HuH-7 (cell line): ENCODE data around the gene OR2F1.

Experiments used
- DNase-seq: peaks from one replicate; pipeline ENCODE4 v3.0.0; 2011; ENCODE audit warnings: low spot score

Gene OR2F1, protein sequence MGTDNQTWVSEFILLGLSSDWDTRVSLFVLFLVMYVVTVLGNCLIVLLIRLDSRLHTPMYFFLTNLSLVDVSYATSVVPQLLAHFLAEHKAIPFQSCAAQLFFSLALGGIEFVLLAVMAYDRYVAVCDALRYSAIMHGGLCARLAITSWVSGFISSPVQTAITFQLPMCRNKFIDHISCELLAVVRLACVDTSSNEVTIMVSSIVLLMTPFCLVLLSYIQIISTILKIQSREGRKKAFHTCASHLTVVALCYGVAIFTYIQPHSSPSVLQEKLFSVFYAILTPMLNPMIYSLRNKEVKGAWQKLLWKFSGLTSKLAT

DNA sequence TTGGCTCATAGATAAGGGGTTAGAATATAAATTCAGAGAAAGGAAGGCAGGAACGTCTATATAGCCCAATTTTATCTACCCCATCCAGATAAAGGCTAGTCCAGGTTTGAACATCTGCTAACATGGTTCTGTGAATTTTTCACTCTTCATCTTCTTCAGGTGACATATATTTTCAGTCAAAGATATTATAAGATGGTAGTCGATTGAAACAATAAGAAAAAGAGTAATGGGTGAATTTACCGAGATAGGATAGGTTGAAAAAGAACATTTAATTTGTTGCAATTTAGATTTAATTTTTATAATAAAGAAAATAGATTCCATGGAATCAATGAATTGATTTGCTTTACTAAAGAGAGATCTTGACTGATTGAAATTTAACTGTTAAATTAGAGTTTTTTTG is at the start of gene OR2F1:
OR2F1 (plus strand) TSS at position 301 of the 400 bp plus-strand sequence. CDS start 5,127 bp downstream, outside the sequence.
- no peak for DNase-seq

DNA sequence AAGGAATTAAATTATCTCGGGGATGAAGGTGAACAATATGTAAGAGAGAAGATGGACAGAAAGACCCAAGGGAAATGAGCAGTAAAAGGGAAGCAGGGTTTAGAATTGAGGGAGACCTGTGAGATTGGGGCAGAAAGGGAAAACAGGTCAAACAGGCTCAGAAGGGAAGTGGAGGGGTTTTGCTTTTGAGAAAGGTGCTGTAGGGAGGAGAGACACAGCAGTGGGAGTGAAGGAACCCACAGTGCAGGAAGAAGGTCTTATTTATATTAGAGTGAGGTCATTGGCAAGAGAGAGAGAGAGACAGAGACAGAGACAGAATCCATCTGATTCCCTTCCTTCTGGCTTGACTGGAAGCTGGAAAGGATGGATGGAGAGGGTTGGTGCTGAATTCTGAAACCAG is 49.1 kb upstream of the OR2F1 start:
- DNase-seq: no peak

DNA sequence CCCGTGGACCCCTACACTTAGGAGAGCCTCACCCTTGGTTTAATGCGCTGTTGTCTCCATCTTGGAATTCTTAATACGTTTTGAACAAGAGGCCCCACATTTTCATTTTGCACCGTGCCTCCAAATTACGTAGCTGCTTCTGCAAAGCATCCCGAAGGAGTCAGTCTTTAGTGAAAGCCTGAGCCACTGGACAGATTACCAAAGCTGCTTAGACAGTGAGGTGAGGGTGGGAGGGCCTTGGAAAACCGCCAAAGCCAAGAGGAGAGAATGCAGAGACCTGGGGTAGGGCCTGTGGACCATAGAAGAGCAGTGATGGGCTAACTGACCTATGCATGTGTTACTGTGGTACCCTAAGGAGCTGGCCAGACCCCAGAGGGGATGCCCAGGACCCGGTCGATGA is 48.5 kb upstream of the OR2F1 start:
- no peak for DNase-seq

DNA sequence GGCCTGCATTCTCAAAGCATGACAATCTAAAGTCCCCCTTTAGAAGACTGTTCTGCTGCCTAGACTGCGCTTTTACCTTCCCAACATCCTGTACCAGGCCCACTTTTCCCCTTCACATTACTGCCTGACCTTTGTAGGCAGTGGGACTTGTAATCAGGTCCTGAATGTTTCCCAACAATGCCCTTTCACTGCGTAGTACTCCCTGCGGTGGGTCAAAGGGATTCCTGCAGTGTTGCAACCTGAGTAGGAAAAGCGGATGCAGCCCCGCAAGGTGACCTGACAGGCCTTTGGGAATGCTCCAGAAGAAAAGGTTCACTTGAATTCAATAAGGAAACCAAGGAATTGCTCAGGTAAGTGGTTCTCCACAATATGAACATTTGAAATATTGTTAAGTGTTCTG is 47.7 kb upstream of the OR2F1 start:
- peak; percentile 81 for DNase-seq

DNA sequence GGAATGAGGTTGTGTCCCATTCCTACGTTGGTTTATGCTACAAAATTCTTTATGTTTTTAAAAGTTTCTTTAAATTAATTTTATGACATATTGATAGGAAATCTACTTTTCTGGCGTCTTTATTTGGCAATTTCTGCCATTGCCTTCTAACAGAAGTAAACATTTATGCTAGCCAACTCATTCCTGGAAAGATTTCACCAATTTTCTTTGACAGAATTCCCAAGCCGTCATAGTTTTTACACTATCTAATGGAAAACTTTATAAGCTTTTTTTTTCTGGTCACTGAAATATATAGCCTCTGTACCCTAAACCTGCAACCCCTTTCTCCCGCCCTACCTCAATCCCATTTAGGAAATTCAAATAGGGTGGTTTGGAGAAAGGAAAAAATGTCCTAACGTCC is 46.5 kb upstream of the OR2F1 start:
- DNase-seq: no peak

DNA sequence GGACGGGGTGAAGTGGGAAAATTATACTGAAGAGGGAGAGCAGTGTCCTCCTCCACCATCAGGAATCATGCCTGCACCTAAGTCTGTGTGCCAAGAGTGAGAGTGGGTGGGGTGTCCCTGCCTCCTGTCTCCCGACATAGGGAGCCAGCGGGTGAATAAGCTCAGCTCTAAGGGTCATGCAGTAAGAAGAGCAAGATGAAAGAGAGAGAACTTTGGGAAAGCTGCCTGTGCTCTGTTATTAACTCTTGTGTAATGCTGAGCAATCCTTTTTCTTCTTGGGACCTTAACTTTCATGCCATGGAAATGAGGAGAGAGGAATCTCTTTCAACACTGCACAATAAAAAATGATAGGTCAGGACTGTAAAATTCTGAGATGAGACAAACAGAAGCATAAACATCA is 44.8 kb upstream of the OR2F1 start:
- DNase-seq: no peak

DNA sequence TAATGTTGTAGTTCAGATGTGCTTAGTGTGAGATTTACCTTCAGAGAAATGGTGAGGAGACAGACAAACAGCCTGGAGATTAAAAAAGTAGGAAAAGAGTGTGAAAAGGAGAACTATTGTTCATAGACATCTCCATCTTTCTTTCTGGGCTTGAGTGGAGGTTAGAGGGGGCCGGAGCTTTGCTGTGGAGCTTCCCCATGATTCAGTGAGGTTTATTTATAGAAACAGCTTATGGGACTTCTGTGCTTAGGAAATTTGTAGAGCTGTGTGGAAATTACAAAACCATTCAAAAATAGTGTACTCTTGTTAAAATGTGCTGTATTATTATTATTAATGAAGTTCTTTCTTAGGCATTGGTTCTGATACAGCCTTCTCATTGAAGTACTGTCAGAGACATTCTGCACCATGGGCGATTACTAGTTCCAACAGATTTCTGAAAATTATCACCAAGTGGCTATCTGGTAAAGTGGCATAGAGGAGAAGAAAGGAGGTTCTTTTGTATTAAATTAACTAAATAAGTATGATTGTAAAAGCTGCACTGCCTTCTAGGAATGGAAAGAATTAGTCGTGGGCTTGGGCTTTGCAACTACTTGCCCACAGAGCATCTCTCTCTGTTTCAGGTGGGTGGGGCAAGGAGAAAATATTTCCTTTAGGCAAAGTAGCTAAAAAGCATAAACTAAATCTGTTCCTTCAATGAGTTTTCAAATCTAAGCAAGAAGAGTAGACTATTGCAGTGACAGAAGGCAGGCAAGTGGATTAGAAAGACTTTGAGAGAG is 44.0 kb upstream of the OR2F1 start:
- no peak for DNase-seq

DNA sequence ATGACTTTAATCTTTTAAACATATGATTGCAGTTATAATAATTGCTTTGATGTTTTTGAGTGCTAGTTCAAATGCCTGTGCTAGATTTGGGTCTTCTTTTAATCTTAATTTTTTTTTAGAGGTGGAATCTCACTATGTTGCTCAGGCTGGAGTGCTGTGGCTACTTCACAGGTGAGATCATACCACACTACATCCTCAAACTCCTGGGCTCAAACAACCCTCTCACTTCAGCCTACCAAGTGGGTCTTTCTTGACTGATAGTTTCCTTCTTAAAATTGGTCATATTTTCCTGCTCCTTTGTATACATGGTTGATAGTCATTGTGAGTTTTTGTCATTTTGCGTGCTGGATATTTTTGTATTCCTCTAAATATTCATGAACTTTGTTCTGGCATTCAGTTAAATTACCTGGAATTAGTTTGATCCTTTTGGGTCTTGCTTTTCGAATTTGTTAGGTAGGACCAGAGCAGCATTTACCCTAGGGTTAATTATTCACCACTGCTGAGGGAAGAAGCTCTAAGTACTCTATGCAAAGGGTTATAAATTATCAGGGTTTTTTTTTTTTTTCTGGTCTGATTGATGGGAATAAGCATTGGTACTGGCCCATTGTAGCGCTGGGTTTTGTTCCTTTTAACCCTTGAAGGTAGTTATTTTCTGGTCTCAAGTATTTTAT is 40.6 kb upstream of the OR2F1 start:
- DNase-seq: peak; percentile 21

DNA sequence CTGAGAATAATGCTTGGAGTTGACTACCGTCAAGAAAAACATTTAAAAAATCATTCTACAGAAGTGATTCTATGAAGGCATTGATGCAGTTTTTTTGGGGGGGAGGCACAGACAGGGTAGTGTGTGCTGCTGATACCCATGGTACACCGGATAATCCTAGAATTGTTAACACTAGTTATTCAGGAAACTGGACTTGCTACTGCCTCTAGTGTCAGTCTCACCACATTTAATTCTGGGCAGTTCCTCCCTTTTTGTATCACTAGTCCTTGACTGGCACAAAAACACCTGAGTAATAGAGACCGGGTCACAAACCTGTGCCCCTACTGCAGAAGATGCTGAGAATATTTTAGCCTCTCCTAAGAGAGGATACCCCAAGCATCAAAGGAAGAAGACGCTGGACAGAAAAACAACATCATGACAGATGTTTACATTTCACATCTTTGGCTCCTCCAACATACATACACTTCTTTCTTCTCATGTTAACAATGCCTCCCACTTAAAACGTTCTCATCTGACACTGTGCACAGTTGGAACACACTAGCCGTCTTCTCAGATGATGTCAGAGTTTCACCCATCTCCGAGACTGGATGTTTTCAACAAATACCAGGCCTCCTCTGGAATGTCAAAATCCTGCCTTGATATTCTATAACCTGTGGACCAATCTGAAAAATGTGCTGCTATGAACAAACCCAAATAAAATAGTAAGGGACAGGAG is 39.5 kb upstream of the OR2F1 start:
- no peak for DNase-seq

DNA sequence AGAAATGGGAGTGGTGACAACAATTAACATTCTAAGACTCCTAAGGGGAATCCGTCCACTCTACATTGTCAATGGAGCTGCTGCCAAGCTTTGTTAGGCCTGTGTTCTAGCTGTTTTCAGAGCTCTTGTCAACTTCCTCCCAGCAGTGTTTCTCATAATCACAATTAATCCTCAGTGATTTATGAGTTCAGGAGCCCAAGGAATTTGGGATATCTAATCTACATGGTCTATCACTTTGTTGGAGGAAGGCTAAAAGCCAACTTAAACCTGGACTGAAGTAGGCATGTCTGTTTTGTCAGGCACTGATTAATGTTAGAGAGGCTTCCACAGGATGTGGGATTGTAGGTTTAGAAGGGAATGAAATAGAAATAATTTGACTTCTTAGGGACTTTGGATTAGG is 29.8 kb upstream of the OR2F1 start:
- DNase-seq: no peak

DNA sequence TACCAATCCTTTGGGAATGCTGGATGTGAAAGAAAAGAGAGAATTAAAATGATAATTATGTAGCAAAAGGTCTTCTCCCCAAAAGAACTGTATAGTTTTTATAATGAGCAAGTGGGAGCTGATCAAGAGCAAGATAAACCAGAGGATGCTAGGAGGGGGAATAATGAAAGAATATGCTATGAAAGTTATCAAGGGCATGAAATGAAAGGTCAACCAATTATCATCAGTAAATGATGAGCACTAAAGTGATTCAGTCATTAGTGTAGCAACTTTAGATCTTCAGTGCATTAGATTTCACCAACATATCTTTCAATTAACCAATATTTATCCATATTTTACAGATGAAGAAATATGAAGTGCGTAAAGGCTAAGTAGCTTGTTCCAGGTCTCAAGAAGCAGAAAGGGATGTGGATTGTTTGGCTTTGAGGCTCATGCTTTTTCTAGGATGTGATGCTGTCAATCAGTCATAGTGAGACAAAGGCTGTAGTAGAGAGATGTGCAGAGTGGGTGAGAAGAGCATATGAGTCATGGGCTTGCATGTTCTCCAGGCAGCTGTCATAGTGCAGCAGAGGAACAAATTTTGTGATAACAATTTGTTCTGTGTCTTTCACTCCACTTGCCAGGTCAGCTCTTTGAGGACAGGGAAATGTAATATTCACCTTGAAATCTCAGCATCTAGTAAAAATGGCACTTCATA is 25.3 kb upstream of the OR2F1 start:
- DNase-seq: no peak

DNA sequence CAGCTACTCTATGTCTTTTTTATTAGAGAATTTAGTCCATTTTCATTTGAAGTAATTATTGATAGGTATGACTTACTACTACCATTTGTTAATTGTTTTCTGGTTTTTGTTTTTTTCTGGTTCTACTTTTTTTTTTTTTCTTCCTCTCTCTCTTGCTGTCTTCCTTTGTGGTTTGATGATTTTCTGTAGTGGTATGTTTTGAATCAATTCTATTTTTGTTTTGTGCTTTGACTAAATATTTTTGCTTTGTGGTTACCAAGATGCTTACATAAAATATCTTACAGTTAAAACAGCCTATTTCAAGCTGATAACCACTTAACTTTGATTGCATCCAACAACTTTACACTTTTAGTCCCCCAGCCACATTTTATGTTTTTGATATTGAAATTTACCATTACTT is 22.9 kb upstream of the OR2F1 start:
- no peak for DNase-seq

DNA sequence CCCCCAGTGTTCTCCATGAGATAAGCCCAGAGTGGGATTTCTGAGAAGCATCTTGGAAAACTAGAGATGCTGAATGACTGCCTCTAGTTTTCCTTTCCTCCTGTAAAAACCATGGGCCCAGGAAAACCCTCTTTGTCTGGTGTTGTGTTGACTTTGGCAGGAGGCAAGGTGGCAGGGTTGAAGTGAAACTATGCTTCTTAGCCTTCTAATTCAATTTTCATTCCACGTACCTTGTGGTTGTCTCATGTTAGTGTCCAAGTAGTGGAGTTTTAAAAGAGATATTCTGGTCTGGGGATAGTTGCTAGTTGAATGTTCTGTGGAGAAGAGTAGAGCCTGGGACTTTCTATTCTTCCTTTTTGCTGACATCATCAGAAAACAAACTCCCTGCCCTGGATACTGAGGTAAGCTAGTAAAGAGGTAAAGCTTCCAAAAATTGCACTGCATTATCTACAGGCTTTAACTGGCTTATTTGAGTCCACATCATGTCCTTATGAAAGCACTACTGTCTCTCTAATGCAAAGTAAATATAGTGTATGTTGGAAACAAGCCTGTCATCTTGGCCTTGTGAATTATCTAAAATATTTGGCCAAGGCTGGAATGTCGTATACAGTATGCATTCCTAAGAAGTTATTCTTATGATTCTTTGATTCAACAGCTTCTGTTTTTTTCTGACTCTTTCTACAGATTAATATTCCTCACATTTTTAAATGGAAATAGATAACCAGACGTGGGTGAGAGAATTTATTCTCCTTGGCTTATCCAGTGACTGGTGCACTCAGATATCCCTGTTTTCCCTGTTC is 19.9 kb upstream of the OR2F1 start, which contains the start of gene OR2F2:
OR2F2 (plus strand) TSS at position 708 of the 800 bp plus-strand sequence; CDS start at position 708, 0 bp downstream.
- no peak for DNase-seq

DNA sequence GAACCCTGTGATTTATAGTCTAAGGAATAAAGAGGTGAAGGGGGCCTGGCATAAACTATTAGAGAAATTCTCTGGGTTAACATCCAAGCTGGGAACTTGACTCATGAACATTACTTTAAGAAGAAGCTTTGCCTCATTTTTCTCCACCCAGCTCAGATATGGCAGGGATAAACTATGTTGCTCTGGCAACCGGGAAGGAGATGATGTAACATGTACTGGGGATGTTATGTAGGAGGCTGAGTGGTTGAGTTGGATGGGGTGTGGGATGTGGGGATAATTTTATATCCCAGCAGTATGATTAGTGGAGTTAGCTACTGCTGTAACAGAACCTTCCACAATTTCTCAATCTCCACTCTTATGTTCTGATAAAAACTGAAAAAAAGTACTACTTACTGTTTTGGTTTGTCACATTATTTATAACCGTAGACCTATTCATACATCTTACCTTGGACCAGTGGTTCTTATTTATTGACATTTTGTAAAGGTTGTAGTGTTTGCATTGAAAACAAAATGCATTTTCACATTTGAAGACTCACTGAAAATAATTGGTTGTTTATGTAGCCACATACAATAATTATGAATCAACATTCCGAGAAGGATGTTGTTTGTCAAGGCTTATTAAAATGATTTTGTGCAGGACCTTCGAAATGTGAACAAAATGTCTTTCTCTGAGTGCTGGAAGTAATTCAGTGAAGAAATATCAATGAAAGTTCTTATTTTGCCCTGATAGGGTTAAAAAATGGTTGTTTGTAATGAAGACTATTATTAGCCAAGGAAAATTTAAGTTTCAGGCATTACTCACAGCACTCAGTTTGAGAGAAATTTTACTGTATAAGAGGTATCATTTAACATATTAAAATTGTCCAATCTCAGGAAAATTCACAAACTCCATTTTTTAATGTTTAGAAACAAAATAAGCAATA is 18.3 kb upstream of the OR2F1 start:
- DNase-seq: no peak

DNA sequence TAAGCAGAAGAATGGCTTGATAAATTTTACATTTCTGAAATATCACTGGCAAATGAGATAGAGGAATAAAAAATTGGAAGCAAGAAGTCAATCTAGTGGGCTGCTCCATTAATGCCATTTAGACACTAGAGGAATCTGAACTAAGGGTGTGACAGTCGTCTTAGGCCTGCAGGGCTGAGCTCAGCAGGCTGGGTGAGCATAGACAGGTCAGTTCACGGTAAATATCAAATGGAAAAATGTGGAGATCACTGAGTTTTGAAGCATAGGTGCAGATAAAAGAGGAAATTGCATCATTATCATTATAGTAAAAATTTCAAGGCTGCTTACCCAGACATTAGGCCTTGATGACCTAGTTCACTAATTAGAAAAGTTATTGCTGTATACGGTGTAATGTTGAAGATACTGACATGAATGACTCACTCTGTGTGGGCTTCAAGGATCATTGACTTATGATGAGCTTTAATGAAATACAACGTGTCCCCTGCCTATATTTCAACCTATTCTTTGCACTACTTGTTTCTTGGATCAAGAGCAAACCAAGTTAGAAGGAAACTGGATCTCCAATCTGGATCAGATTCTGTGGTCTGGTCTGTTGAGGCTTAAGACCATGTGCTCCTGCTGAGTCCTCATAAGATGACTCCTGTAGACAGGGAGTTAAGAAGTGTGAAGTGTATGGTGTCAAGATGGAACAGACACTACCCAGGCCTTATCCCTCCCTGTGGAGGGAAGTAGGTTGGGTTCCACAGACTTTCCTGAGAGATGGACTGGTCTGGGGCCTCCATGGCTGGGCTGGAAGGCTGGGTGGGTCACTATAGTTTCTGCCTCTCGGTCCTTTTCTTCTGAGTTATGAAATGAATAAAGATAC is 16.0 kb upstream of the OR2F1 start:
- DNase-seq: no peak

DNA sequence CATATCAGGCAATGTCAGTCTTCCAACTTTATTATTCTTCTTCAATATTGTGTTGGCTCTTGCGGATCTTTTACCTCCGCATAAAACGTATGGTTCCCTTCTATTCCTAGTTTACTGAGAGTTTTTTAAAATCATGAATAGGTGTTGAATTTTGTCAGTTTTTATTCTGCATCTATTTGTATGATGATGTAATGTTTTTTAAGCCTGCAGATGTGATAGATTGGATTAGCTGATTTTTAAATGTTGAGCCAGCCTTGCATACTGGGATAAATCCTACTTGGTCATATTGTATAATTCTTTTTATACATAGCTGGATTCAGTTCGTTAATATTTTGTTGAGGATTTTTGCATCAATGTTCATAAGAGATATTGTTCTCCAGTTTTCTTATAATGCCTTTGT is 9.2 kb upstream of the OR2F1 start:
- DNase-seq: no peak

DNA sequence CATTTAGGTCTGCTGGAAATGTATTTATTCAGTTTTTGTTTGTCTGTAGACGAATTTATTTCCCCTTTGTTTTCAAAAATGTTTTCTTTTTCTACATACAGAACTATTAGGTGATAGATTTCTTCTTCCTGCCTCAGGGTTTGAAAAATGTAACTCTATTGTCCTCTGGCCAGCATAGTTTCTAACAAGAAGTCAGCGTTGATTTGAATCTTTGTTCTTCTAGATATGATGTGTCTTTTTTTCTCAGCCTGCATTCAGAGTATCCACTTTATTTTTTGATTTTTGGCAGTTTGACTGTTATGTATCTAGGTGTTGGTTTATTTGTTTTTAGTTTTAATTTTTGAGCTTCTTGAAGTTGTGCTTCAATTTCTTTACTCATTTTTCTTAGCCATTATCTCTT is 7.5 kb upstream of the OR2F1 start:
- DNase-seq: no peak

DNA sequence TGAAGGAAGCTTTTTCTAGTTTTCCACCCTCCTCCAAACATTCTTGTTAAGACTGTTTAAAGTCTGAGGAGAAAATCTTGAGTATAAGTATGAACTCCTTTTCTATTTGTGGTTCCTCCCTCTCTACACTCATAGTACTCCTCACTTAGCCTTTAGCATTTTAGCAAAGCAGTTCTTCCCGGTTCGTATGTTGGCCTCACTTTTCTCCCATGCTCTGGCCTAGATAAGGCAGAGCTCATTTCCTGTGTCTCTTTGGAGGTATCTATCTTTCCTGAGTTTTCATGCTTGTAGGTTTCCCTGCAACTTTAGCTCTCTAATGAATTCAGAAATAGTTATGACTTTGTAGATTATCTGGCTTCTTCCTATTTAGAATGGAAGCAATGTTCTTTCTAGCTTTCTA is 5.9 kb upstream of the OR2F1 start:
- no peak for DNase-seq

DNA sequence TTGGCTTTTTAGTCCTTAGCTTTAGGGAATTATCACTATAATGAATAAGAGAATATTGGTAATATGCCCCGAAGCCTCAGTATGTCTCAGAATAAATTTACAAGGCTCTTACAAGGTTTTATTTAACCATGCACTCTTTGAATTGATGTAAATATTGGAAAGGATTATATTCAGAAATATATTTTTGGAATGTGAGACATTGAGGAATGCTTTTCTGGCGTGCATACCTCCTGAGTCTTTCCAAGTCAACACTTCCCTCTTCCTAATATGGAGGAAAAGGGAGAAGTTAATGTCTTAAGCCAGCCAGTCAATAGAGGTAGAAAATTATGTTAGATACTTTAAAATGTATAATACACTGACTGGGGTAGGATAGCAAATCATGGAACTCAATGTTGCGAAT is 1.2 kb upstream of the OR2F1 start:
- DNase-seq: no peak
